GDM1 (cell line): Measurements from ENCODE around the gene IPO9.
A peak's percentile ranks its signal among the peaks of the same experiment; 100 is the strongest.
"Not testable (repeated sequence)": the region's sequence is repeated elsewhere in the genome, so short reads cannot be mapped to it uniquely, and the experiment has no call there.

Source experiments
- DNase-seq: peaks from one replicate; lab custom pipeline; 2025; lab: John Stamatoyannopoulos, UW

Gene IPO9

DNA sequence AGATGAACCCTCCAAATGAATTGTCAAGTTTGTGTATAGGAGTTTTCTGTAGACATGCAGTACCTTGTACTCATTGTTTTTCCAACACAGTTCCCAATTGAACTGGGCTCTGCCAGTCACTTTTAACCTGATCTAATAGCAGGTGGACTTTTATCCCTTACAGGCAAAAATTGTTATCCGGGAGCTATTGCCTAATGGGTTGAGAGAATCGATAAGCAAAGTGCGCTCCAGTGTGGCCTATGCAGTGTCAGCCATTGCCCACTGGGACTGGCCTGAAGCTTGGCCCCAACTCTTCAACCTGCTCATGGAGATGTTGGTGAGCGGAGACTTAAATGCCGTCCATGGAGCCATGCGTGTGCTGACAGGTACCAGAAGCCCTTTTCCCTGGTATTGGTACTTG lies 19.3 kb downstream of the IPO9 start:
- DNase-seq: no peak

DNA sequence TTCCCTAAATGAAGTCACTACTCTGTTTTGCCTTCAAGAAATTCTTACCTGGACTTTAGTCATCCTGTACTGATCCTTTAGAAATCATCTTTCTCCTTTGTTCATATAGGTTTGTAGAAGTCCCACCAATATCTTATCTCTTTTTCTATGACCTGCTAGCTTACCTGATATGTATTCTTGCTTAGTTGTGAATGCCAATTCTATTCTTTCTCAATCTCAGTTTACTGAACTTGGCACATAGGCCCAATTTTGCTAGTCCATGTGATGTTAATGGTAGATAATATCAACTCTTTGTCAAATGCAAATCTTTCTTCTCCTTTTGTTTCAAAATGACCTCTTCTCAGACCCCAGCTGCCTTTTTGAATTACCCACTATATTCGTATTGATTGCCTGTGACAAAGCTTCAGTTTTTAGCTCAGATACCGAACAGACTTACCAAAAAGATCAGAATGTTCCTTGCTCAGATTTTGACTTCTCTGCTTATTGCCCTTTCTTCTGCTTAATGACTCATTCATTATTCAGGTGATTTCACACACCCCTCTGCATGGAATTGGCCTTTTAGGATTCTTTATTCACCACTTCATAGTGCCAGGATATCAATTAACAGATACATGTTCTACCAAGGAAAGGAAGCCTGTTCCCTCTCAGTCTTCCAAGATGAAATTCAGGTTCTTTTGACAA lies 20.6 kb downstream of the IPO9 start:
- DNase-seq: no peak

DNA sequence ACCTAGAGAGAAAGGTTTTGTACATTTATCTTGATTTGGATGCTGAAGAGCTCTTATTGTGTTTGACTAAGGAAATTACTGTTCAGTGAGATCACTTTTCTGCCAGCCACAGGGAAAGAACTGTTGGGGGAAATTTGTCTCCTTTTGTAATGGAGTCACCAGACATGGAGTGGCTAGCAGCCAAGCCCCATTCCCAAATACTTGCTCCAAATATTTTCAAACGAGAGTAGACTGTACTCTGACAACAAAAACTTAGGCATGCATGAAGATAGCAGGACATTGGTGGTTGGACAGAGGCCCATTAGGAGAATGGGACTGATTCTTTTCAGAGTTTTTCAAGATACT lies 21.1 kb downstream of the IPO9 start:
- DNase-seq: no peak

DNA sequence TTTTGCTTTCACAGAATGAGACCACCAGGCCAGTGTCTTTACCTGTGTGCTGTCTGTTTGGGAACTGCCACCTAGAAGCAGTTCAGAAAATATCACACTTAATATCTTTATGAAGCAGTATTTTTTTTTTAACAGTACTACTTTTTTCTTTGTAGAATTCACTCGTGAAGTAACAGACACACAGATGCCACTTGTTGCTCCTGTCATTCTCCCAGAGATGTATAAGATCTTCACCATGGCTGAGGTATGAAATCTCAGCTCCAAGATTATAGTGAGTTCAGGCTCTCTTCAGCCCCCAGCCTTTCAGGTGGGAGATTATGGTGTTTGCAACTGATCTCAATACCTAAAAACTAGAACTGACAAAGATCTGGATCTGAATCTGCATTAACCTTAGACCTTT lies 23.0 kb downstream of the IPO9 start:
- no peak for DNase-seq

DNA sequence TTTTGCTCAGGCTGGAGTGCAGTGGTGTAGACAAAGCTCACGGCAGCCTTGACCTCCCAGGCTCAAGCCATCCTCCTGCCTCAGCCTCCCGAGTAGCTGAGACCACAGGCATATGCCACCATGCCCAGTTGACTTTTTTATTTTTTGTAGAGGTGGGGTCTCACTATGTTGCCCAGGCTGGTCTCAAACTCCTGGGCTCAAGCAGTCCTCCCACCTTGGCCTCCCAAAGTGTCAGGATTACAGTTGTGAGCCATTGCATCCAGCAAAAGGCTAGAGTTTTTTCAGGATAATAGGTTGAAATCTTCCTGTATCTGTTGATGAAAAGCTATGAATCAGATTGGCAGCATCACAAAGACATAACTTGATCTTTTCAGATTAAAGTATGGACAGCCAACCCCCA lies 27.8 kb downstream of the IPO9 start:
- DNase-seq: not testable (repeated sequence)

DNA sequence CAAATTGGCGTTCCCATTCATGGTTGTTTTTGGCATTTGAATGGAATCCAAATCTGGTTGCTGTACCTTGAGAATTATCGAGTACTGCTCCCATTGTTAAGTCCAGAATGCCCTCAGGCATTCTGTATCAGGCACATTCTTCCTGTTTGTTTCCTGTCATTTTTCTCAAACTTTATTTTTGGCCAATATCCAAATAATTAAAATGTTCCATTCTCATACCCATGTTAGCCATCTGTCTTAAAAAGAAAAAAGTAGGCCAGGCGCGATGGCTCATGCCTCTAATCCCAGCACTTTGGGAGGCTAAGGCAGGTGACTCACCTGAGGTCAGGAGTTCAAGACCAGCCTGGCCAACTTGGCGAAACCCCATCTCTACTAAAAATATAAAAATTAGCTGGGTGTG lies 30.5 kb downstream of the IPO9 start:
- no peak for DNase-seq

DNA sequence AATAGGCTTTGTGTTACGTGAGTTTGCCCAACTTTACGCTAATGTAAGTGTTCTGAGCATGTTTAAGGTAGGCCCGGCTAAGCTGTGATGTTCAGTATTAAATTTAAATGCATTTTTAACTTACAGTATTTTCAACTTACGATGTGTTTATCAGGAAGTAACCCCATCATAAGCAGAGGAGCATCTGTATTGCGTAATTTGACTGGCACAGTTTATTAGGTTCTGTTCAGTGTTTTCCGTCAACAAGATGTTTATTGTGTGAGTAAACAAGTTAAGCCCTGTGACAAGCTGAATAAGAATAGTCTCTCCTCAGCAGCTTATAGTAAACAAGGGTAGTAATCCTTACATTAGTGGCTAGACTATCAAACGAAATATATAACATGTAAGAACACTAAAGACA lies 32.5 kb downstream of the IPO9 start:
- DNase-seq: no peak

DNA sequence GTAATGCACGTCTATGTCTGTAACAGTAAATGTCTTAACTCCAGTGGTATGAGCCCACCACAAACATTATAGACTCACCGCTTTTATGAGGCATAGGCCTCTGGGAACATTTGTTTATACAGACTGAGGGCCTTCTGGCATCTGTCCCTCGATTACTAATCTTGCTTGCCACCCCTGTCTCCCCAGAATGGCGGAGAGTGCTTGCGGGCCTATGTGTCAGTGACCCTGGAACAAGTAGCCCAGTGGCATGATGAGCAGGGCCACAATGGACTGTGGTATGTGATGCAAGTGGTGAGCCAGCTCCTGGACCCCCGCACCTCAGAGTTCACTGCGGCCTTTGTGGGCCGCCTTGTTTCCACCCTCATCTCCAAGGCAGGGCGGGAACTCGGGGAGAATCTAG lies 41.4 kb downstream of the IPO9 start:
- no peak for DNase-seq

DNA sequence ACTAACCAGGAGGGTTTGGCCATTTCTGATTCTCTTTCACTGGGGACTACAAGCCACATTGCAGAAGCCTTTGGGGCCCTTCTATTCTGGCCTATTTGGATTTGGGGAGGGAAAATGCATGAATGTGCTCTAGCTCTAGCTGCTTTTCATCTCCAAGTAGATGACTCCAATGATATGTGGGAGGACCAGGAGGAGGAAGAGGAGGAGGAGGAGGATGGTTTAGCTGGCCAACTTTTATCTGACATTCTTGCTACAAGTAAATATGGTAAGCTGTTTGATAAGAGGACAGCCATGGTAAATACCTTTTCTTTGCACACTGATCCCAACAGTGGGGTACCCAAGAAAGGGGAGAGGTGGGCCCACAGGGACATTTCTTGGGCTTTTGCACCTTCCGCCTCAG lies 45.7 kb downstream of the IPO9 start:
- no peak for DNase-seq

DNA sequence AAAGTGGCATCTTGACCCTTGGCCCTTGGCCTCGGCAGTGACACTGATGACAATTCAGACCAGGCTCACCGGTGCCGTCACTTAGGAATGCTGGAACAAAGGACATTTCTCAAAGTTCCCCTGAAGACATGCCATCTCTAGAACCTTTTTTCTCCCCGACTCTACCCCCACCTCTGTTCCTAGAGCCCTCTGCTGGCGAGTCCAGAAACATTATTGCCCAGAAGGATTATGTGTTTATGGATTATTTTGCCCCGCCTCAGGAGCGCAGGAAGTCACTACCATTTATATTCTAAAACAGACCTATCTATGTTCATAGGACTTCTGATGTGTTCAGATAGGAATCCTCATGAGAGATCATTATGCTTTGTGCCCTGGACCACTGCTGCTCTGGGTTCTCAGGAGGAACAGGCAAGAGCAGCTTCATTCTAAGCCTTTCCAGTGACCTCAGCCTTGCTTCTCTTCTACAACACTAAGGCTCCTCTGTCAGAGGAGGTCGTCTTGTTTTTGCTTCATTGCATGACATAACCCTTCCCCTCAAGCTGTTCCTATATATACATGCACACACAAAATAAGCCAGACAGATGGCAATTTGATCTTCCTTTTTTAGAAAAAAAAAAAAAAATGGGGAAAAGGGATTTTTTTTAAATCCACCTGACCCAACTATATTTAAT lies 47.3 kb downstream of the IPO9 start:
- DNase-seq: no peak

DNA sequence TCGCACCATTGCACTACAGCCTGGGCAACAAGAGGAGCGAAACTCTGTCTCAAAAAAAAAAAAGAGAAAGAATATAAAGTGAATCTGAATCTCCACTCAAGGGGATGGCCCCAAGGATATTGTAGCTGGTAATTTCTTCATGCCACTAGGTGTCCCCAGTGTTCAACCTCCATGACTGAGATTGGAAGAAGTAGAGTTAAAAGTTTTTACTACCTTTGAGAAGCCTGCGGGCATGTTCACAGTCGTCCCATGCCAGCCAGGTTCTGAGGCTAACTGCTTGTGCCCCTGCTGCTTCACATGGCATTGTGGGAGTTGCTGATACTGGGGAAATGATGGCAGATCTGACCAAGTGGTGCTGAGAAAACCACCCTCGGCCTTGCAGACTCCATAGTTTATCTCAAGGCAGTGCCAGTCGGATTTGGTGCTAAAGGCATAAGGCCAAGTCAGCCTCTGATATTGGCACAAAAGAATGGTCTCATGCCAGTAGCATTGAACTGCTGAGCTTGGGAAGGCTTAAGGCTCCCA lies 49.0 kb downstream of the IPO9 start:
- no peak for DNase-seq

DNA sequence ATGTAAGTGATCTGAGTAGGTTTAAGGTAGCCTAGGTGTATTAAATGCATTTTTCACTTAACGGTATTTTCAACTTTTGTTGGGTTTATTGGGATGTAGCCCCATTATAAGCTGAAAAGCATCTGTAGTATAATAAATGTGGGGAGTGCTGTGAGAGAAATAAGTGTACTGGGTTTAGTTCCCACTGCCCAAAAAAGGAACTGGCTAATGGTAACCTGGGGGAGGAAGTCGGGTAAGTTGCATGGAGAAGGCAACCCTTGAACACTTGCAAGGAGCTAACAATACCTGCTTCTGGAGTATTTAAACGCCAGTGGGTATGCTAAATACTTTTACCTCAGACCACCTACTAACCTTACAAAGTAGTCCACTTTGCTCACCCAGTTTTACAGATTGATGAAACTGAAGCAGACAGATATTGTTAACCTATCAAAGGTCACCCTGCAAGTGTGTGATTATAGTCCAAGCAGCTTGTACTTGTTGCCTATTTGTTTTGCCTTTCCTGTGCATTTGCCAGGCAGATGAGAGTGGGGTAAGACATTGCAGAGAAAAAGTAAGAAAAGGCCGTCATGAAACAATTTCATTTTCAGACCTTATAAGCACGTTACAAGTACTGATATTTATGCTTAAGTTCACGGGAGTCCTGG lies 52.1 kb downstream of the IPO9 start:
- no peak for DNase-seq

DNA sequence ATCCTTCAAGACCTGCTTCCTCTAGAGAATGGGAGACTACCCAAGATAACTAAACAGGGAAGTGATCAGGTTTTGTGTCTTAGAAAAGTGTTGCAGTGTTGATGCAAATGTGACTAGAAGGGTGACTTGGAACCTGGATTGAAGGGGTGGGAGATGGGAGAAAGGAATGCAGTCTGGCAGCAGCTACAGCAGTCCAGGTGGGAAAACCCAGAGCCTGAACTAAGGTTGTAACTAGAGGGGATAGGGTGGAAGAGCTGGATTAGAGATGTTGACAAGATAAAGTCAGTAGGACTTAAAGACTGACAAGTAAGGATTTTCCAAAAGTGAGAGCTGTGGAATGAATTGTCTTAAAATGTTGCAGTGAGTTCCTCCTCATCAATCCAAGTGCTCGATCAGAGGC lies 52.7 kb downstream of the IPO9 start:
- DNase-seq: no peak

DNA sequence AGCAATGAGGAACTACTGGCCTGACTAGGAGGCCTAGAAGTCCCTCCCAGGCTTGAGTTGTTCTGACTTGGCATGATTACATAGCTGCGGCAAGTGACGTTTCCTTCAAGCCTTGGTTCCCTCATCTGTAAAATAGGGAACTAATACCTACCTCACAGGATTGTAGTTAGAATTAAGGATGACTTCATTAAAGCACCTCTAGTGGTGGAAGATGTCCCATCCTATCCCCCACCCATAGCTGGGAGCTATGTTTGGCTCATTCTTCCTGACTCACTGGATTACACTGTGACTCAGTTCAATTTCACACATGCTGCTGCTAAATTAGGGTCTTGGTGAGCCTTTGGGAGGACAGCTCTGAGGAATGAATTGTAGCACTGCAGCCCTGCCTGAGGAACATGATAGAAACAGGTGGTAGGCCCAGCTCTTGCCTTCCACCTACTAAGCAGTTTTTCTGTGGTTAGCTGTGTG lies 53.7 kb downstream of the IPO9 start:
- peak; percentile 86 for DNase-seq

DNA sequence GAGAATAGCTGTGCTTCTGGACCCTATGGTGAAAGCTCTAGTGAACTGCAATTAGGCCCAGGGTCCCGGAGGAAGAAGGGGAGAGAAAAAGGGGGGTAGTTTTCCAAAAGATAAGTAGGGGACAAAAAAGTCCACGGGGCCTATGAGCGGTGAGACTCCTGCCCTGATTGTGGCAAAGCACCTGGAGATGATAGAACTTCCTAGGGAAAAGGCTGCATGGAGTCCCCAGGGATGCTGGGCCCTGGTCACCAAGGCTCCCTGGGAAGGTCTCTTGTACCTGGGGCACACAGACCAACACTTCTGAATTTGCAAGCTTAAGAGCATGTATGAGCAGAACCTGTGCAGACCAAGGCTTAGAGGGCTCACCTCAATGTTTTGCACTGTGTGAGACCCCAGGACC lies 54.3 kb downstream of the IPO9 start:
- no peak for DNase-seq

DNA sequence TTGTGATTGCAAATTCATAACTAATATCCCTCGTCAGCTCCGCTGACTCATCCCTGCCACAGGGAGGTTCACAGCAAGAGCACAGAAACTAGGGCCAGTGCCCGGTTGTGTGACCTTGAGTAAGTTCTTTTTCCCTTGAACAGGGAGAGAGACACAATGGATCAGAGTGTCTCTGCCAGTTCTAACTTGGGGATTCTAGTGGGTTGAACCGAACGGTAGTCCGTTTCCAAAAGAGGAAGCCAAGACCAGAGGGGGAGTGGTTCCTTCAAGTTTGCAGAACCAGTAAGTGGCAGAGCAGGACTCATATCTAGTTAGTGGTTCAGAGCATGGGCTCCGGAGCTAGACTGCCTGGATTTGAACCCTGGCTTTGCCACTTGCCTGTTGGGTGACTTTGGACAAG lies 54.8 kb downstream of the IPO9 start:
- DNase-seq: peak; percentile 65

DNA sequence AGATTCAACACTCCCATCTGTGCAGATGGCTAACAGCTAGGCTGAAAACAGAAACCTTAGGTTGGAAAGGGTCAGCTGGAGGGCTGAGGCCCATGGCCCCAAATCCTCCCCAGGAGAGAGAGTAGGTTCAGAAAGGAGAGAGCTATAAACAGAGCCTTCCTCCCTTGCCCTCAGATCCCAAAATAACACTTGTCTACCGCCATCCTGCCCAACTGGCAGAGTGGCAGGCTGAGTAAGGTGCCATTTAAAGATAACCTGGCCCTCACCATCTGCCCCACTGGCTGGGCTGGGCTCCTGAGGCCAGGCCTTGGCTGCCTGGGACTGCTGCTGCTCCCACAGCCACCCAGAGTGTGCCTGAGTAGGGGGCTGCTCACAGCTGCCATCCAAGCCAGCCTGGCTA lies 55.5 kb downstream of the IPO9 start:
- DNase-seq: no peak

DNA sequence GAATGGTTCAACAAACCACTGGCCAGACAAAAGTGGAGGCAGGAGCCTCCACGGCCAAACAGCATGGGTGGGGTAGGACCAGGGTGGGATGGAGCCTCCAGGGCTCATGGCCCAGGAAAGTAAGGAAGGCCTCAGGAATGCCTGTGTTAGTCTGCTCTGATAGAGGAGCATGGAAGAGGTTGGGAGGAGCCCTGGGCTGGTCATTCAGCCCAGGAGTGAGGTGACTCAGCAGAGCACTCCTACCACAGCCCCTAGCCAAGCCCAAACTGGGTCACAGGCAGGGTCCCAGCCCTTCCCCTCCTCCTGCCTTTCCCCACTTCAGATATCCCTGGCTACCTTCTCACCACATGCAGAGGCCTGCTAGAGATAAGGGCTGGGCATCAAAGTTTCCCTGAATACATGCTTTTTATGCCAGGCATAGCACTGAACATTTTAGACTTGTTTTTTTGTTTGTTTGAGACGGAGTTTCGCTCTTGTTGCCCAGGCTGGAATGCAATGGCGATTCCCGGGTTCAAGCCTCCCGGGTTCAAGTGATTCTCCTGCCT lies 56.6 kb downstream of the IPO9 start:
- no peak for DNase-seq

DNA sequence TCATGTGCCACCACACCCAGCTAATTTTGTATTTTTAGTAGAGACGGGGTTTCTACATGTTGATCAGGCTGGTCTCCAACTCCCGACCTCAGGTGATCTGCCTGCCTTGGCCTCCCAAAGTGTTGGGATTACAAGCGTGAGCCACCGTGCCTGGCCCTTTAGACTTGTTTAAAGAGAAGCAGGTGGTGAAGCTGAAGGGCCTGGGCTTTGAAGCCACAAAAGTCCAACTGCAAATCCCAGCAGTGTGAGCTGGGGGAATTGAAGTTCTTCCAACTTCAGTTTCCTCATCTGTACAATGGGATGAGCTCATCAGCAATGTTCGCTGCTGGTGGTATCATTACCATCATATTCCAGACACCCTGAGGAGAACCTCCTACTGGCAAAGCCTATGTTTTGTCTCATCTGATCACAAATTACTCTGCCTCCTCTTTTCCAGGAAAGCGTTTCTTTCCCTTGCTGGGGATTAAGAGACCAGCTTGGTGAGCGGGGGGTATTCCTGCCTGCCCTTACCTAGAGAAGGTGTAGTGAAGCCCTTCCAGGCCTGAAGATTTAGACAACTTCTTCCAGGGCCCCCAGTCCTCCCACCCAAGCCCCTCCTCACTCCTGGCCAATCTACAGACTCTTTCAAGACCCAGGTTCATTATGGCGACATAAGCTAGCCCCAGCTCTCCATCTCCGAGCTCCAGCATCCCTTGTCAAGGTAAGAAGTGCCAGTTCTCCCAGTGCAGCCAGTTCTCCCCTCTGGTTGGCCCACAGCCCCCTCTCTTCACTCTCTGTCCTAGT lies 57.3 kb downstream of the IPO9 start:
- DNase-seq: no peak

DNA sequence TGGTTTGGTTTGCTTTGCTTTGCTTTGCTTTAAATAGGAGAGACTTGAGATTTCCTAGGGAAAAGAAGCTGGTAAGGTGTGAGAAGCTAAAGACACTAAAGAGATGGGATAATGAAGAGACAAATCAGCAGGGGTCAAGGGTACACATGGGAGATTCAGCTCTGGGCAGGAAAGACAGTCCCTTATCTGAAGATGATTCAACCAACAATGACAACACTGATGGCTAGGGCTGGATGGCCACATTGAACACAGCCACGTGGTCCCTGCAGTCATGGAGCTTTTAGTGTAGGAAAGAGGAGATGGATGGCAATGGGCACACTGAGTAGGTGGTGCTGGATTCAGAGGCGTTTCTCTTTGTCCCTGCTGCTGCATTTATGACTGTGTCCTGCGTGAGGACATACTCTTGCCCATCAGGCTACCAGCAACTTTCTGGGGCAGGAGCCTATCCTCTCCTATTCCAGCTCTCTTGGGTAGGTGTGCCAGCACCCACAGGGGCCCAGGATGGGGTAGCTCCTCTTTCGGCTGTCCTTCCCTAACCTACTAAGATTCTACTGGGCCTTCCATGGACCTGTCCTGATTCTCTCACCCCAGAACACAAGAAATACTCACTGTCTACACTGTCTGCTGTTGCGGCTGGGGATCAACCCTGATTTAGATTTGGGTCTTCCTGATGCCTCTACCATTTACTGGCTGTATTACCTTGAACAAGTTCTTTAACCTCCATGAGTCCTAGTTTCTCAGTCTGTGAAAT lies 58.3 kb downstream of the IPO9 start:
- no peak for DNase-seq

DNA sequence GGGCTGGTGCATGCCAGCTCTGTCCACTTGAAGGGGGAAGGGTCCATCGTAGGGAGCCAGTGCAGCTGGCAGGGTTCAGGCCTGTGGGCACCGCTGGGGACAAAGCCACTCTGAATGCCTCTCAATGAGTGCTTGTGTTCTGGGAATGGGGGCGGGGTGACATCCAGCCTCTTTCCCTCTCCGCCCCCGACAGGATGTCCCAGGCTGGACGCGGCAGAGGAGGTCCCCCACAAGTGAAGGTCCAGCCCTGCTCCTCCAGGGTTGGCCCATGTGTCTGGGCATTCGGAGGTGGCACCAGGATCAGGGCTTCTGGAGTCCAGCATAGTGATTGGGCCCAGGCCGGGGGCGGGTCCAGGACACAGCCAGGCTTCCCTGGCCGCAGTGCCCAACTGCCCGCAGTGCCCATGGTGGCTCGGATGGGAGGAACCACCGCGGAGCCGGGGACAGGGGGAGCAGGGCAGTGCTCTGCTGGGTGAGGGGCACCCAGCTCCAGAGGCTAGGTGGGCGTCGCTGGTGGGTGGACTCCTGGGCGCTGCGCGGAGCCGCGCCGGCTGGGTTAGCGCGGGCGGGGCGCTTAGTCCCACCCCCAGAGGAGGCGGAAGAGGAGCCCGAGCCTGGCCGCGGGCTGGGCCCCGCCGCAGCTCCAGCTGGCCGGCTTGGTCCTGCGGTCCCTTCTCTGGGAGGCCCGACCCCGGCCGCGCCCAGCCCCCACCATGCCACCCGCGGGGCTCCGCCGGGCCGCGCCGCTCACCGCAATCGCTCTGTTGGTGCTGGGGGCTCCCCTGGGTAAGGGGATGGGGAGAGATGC lies 59.5 kb downstream of the IPO9 start, which contains the start of gene SHISA4:
Gene SHISA4 (plus strand): TSS at position 617 of the 808 bp plus-strand sequence. CDS start 97 bp downstream, at position 714.
- DNase-seq: no peak
